ENCODE results near the gene TMEM150C.

TMEM150C gene

GRCh38 chr4:82529322-82529721, 32.5 kb downstream of the TMEM150C start:
- in situ Hi-C loops (cut with MboI; ENCODE audit: low sequenced_read_pairs, unreplicated experiment): no loop called here
- TF ChIP-seq, protein P1, sequence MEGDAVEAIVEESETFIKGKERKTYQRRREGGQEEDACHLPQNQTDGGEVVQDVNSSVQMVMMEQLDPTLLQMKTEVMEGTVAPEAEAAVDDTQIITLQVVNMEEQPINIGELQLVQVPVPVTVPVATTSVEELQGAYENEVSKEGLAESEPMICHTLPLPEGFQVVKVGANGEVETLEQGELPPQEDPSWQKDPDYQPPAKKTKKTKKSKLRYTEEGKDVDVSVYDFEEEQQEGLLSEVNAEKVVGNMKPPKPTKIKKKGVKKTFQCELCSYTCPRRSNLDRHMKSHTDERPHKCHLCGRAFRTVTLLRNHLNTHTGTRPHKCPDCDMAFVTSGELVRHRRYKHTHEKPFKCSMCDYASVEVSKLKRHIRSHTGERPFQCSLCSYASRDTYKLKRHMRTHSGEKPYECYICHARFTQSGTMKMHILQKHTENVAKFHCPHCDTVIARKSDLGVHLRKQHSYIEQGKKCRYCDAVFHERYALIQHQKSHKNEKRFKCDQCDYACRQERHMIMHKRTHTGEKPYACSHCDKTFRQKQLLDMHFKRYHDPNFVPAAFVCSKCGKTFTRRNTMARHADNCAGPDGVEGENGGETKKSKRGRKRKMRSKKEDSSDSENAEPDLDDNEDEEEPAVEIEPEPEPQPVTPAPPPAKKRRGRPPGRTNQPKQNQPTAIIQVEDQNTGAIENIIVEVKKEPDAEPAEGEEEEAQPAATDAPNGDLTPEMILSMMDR (IDR thresholded peaks at IDR 0.05; ENCODE audit: borderline replicate concordance, control extremely low read depth, extremely low read depth, insufficient read depth, missing control alignments): no peak
- no peak for DNase-seq (ENCODE audit: low spot score)

DNA sequence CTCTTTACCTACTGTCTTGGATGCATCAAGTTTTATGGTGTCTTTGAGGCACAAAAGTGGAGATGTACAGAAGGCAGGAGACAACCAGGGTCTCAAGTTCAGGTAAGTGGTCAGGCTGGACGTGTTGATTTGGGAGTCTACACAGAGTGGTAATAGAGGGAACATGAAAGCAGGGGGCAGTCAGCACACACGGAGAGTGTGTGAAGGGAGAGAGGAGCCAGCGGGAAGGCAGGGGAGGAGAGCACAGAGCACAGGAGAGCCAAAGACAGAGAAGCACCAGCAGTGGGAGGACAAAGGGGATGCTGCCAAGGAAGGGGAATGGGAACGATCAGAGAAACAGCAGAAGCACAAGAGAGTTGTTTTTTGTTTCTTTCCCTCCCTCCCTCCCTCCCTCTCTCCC, 32.9 kb downstream of the TMEM150C start:
- TF ChIP-seq, protein P1 (IDR thresholded peaks at IDR 0.05; ENCODE audit: borderline replicate concordance, control extremely low read depth, extremely low read depth, insufficient read depth, missing control alignments): no peak
- DNase-seq (ENCODE audit: low spot score): no peak
- in situ Hi-C loops (cut with MboI; ENCODE audit: low sequenced_read_pairs, unreplicated experiment): no loop called here

GRCh38 chr4:82528074-82528473, 33.7 kb downstream of the TMEM150C start:
- in situ Hi-C loops (cut with MboI; ENCODE audit: low sequenced_read_pairs, unreplicated experiment): no loop called here
- no peak for DNase-seq (ENCODE audit: low spot score)
- TF ChIP-seq, protein P1 (IDR thresholded peaks at IDR 0.05; ENCODE audit: borderline replicate concordance, control extremely low read depth, extremely low read depth, insufficient read depth, missing control alignments): no peak

- TF ChIP-seq, protein P1 (IDR thresholded peaks at IDR 0.05; ENCODE audit: borderline replicate concordance, control extremely low read depth, extremely low read depth, insufficient read depth, missing control alignments): no peak
- in situ Hi-C loops (cut with MboI; ENCODE audit: low sequenced_read_pairs, unreplicated experiment): no loop called here
- DNase-seq (ENCODE audit: low spot score): no peak
Measured at GRCh38 chr4:82525307-82525911, 36.4 kb downstream of the TMEM150C start.

GRCh38 chr4:82524570-82525152, 37.1 kb downstream of the TMEM150C start:
- TF ChIP-seq, protein P1 (IDR thresholded peaks at IDR 0.05; ENCODE audit: borderline replicate concordance, control extremely low read depth, extremely low read depth, insufficient read depth, missing control alignments): no peak
- no peak for DNase-seq (ENCODE audit: low spot score)
- in situ Hi-C loops (cut with MboI; ENCODE audit: low sequenced_read_pairs, unreplicated experiment): no loop called here

DNA sequence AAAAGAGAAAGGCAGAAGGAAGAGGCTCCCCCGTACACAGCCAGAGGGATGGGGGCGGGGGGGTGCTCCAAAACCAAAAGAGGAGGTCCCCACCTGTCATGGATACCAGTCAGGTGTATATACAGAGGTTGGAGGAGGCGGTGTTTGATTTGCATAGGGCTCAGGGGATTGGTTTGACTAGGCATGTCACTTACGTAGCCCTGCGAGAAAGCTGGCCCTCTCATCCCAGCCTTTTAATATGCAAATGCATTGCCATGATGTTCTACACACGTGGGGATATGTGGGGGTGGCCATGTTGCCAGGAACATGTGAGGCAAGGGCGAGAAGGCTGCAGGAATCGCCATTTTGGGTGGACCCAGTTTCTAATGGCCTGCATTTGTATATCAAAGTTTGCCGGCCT, 38.6 kb downstream of the TMEM150C start:
- in situ Hi-C loops (cut with MboI; ENCODE audit: low sequenced_read_pairs, unreplicated experiment): no loop called here
- no peak for DNase-seq (ENCODE audit: low spot score)
- TF ChIP-seq, protein P1 (IDR thresholded peaks at IDR 0.05; ENCODE audit: borderline replicate concordance, control extremely low read depth, extremely low read depth, insufficient read depth, missing control alignments): no peak

Data from GM13976 (cell line).